ENCODE measurements around the gene NPFF.

The NPFF gene

GRCh38 chr12:53513712-53514410 lies 6.6 kb upstream of the NPFF start:
- FAIRE-seq: no peak

GRCh38 chr12:53510181-53510812 lies 3.0 kb upstream of the NPFF start:
- no peak for FAIRE-seq

GRCh38 chr12:53508534-53509170 lies 1.4 kb upstream of the NPFF start:
- FAIRE-seq: no peak

GRCh38 chr12:53507603-53507885 lies 260 bp upstream of the NPFF start:
- no peak for FAIRE-seq

- FAIRE-seq: no peak
These were observed 866 bp downstream of the NPFF start for GRCh38 chr12:53506450-53506785.

- no peak for FAIRE-seq
These were observed 1.5 kb downstream of the NPFF start for GRCh38 chr12:53505555-53506449.

- FAIRE-seq: no peak
These were observed 2.2 kb downstream of the NPFF start for GRCh38 chr12:53505086-53505485.

- FAIRE-seq: no peak
These were observed 3.0 kb downstream of the NPFF start for GRCh38 chr12:53504004-53504920.

- no peak for FAIRE-seq
These were observed 4.1 kb downstream of the NPFF start for GRCh38 chr12:53502983-53503728.

GRCh38 chr12:53502331-53502730 lies 5.0 kb downstream of the NPFF start:
- FAIRE-seq: no peak

- no peak for FAIRE-seq
These were observed 5.6 kb downstream of the NPFF start for GRCh38 chr12:53501615-53502181.

- FAIRE-seq: no peak
These were observed 6.3 kb downstream of the NPFF start, which contains the start of gene TARBP2 for GRCh38 chr12:53500776-53501614. Gene TARBP2 (plus strand): TSS chr12:53501283. CDS start chr12:53501409, 126 bp downstream.

- peak; percentile 21 for FAIRE-seq
These were observed 7.0 kb downstream of the NPFF start for GRCh38 chr12:53500142-53500775.

- no peak for FAIRE-seq
These were observed 7.8 kb downstream of the NPFF start, which contains the start of gene MAP3K12 for GRCh38 chr12:53499266-53500141. Gene MAP3K12 (minus strand): TSS chr12:53499458. CDS start chr12:53487391, 12,067 bp downstream.

- FAIRE-seq: no peak
These were observed 9.1 kb downstream of the NPFF start for GRCh38 chr12:53498235-53498630.

GRCh38 chr12:53497461-53497860 lies 9.8 kb downstream of the NPFF start:
- FAIRE-seq: no peak

- no peak for FAIRE-seq
These were observed 10.6 kb downstream of the NPFF start for GRCh38 chr12:53496752-53497032.

GRCh38 chr12:53495903-53496751 lies 11.2 kb downstream of the NPFF start:
- FAIRE-seq: no peak
